Nephron progenitor cell (in vitro differentiated cells): ENCODE data around the gene CNPY3.

Experiments used
- DNase-seq: peaks from one replicate; pipeline ENCODE4 v3.0.0; 2021
- H3K27ac Mint-ChIP-seq: 2 replicates; pipeline ENCODE4 v1.8.0; 2021; ENCODE audit warnings: mild to moderate bottlenecking, moderate library complexity, mixed read lengths
- H3K27me3 Mint-ChIP-seq: 2 replicates; pipeline ENCODE4 v1.8.0; 2021; ENCODE audit warnings: mild to moderate bottlenecking, low read depth, mixed read lengths; ENCODE audit not compliant: poor library complexity
- H3K36me3 Mint-ChIP-seq: 2 replicates; pipeline ENCODE4 v1.8.0; 2021; ENCODE audit warnings: low read depth, mixed read lengths
- H3K4me1 Mint-ChIP-seq: 2 replicates; pipeline ENCODE4 v1.8.0; 2021; ENCODE audit warnings: mixed read lengths
- H3K4me3 Mint-ChIP-seq: 2 replicates; pipeline ENCODE4 v1.8.0; 2021; ENCODE audit warnings: mild to moderate bottlenecking, moderate library complexity, mixed read lengths
- H3K9me3 Mint-ChIP-seq: 2 replicates; pipeline ENCODE4 v1.8.0; 2021; ENCODE audit warnings: mild to moderate bottlenecking, moderate library complexity, mixed read lengths
- CTCF ChIP-seq: fragments of 200-600 bp; sonication (generic); IDR thresholded peaks from 2 replicates; pipeline ENCODE4 v1.5.0; 2021; ENCODE audit warnings: antibody characterized with exemption

CNPY3 gene

GRCh38 chr6:42973926-42974325 lies 44.6 kb downstream of the CNPY3 start:
- DNase-seq = no peak
- H3K4me3 Mint-ChIP-seq = no peak overlapping the region
- no peaks in the 10 kb centered on the region for H3K9me3 Mint-ChIP-seq
- peaks cover 12% of the 10 kb centered on the region for H3K4me1 Mint-ChIP-seq
- H3K36me3 Mint-ChIP-seq = peaks cover 29% of the 10 kb centered on the region
- no peak overlapping the region for H3K27ac Mint-ChIP-seq
- TF ChIP-seq CTCF = no peak
- H3K27me3 Mint-ChIP-seq = no peaks in the 10 kb centered on the region

GRCh38 chr6:42974919-42975505 lies 45.7 kb downstream of the CNPY3 start:
- TF ChIP-seq CTCF = no peak
- H3K27ac Mint-ChIP-seq = no peak overlapping the region
- H3K9me3 Mint-ChIP-seq = no peaks in the 10 kb centered on the region
- DNase-seq = no peak
- H3K4me3 Mint-ChIP-seq = no peak overlapping the region
- no peaks in the 10 kb centered on the region for H3K27me3 Mint-ChIP-seq
- H3K36me3 Mint-ChIP-seq = peaks cover 26% of the 10 kb centered on the region
- peaks cover 22% of the 10 kb centered on the region for H3K4me1 Mint-ChIP-seq

GRCh38 chr6:42978487-42978838 lies 49.2 kb downstream of the CNPY3 start:
- Mint-ChIP-seq H3K27me3 (peaks cover 8% of the 10 kb centered on the region), H3K9me3 (no peaks in the 10 kb centered on the region), H3K27ac (no peak overlapping the region), H3K4me3 (peak overlapping the region; percentile 87), H3K36me3 (peaks cover 21% of the 10 kb centered on the region), H3K4me1 (peaks cover 23% of the 10 kb centered on the region)
- TF ChIP-seq CTCF = no peak
- DNase-seq = peak; percentile 59

GRCh38 chr6:42978839-42979522 lies 49.7 kb downstream of the CNPY3 start, which contains the start of gene PEX6:
Gene PEX6 (minus strand): TSS chr6:42979181. CDS start chr6:42979150, 31 bp downstream.
- H3K27ac Mint-ChIP-seq = peak within 1 kb of the TSS; percentile 68
- H3K4me1 Mint-ChIP-seq = peaks cover 28% of the 10 kb centered on the region
- H3K4me3 Mint-ChIP-seq = peak within 1 kb of the TSS; percentile 89
- H3K9me3 Mint-ChIP-seq = no peaks in the 10 kb centered on the region
- no peak for TF ChIP-seq CTCF
- DNase-seq = peak; percentile 91
- H3K36me3 Mint-ChIP-seq = peaks cover 17% of the 10 kb centered on the region
- peaks cover 8% of the 10 kb centered on the region for H3K27me3 Mint-ChIP-seq

- Mint-ChIP-seq H3K4me1 (peaks cover 30% of the 10 kb centered on the region), H3K27me3 (peaks cover 8% of the 10 kb centered on the region), H3K4me3 (peak overlapping the region; percentile 89), H3K27ac (peak overlapping the region; percentile 68), H3K36me3 (peaks cover 14% of the 10 kb centered on the region), H3K9me3 (no peaks in the 10 kb centered on the region)
- no peak for DNase-seq
- no peak for TF ChIP-seq CTCF
These were observed 50.4 kb downstream of the CNPY3 start for GRCh38 chr6:42979523-42980177.
